HCT116 (cell line): Measurements from ENCODE around the gene ITGBL1. TPM values are rescaled to one million over a fixed set of nuclear protein-coding genes. Genes with fewer than 3 reads are reported as not detected.

Experiments
- ATAC-seq: fragments of 200-7000 bp; cut with Tn5 transposase; 2 replicates; pipeline ENCODE4 v1.9.1; 2020; ENCODE audit warnings: mild to moderate bottlenecking, moderate library complexity
- BruUV-seq: library from RNA; stranded (reverse); fragments of 400-500 nt; replicated peaks from 2 replicates; lab custom pipeline; 2021; lab: Mats Ljungman, UMichigan
- CTCF ChIA-PET: fragments of 300-600 bp; sonication (Branson Sonifier 250); formaldehyde crosslinking; loops from one replicate; lab custom pipeline; 2021; ENCODE audit warnings: antibody characterized with exemption; lab: Charles Lee
- POLR2A ChIA-PET: fragments of 300-600, 350-600 bp; sonication (Branson Sonifier 250); formaldehyde crosslinking; loops from one replicate; lab custom pipeline; 2021; ENCODE audit warnings: antibody characterized with exemption; lab: Charles Lee
- RAD21 ChIA-PET, 2 experiments: fragments of 300-600 bp; sonication (Branson Sonifier 250); formaldehyde crosslinking; loops; one replicate each; lab custom pipeline; 2023; ENCODE audit warnings: low total read pairs in 2 of 2; ENCODE audit not compliant: uncharacterized antibody in 2 of 2, unreplicated experiment in 2 of 2, low non-redundant PET in 1 of 2; lab: Charles Lee
- DNase-seq: peaks from one replicate; pipeline ENCODE4 v3.0.0-alpha.2; 2010; ENCODE audit warnings: low read depth, low spot score
- H2AFZ ChIP-seq: fragments of 200-600 bp; shearing (Covaris generic), sonication (generic); 2 replicates; pipeline ENCODE4 v1.6.1; 2017; ENCODE audit warnings: low read depth, mixed run types, mixed read lengths, antibody characterized with exemption, low read length; ENCODE audit not compliant: poor library complexity, severe bottlenecking
- H3K27ac ChIP-seq: 2 replicates; pipeline ENCODE4 v1.5.1; 2012; ENCODE audit warnings: low read depth, low read length
- H3K27me3 ChIP-seq: fragments of 200-600 bp; sonication (generic); 2 replicates; pipeline ENCODE4 v1.6.1; 2016; ENCODE audit warnings: mixed run types, low read length, mixed read lengths; ENCODE audit not compliant: insufficient read depth
- H3K36me3 ChIP-seq, 2 experiments: fragments of 200-500 bp in 1 of 2; fragments of 200-600 bp in 1 of 2; sonication (Bioruptor generic) in 1 of 2; sonication (generic) in 1 of 2; 2 replicates each; pipeline versions ENCODE4 v1.5.1 to v1.6.1; 2014 to 2016; ENCODE audit warnings: low read length in 2 of 2, inconsistent platforms in 1 of 2, mixed read lengths in 1 of 2, mixed run types in 1 of 2; ENCODE audit not compliant: insufficient read depth in 2 of 2, control insufficient read depth in 1 of 2
- H3K4me1 ChIP-seq, 2 experiments: fragments of 200-600 bp in 1 of 2; sonication (generic) in 1 of 2; 2 replicates each; pipeline versions ENCODE4 v1.5.1 to v1.6.1; 2012 to 2017; ENCODE audit warnings: low read length in 2 of 2, inconsistent platforms in 1 of 2, mild to moderate bottlenecking in 1 of 2, mixed read lengths in 1 of 2, mixed run types in 1 of 2, moderate library complexity in 1 of 2; ENCODE audit not compliant: insufficient read depth in 2 of 2, control insufficient read depth in 1 of 2
- H3K4me2 ChIP-seq: fragments of 200-600 bp; sonication (generic); 2 replicates; pipeline ENCODE4 v1.6.1; 2017; ENCODE audit warnings: mixed run types, low read length, mixed read lengths
- H3K4me3 ChIP-seq, 2 experiments: fragments of 200-600 bp in 1 of 2; sonication (generic) in 1 of 2; replicated peaks in 1 of 2; 2 replicates each; pipeline ENCODE4 v1.5.1; 2011 to 2016; ENCODE audit warnings: low read length in 2 of 2, control low read depth in 1 of 2, low read depth in 1 of 2, mild to moderate bottlenecking in 1 of 2, mixed read lengths in 1 of 2, mixed run types in 1 of 2
- H3K79me2 ChIP-seq: fragments of 200-600 bp; sonication (generic); 2 replicates; pipeline ENCODE4 v1.6.1; 2017; ENCODE audit warnings: mild to moderate bottlenecking, mixed run types, low read length, moderate library complexity, mixed read lengths; ENCODE audit not compliant: insufficient read depth
- H3K9ac ChIP-seq: fragments of 200-600 bp; sonication (generic); 2 replicates; pipeline ENCODE4 v1.6.1; 2016; ENCODE audit warnings: low read length, mixed read lengths
- H3K9me2 ChIP-seq: fragments of 200-600 bp; sonication (generic), shearing (Covaris generic); 2 replicates; pipeline ENCODE4 v1.6.1; 2017; ENCODE audit warnings: mixed run types, mild to moderate bottlenecking, moderate library complexity; ENCODE audit not compliant: insufficient read depth
- H3K9me3 ChIP-seq, 2 experiments: fragments of 200-500 bp in 1 of 2; fragments of 200-600 bp in 1 of 2; sonication (Bioruptor generic) in 1 of 2; sonication (generic) in 1 of 2; 2 replicates each; pipeline ENCODE4 v1.6.1; 2014 to 2017; ENCODE audit warnings: low read length in 2 of 2, mixed read lengths in 2 of 2, inconsistent platforms in 1 of 2, low read depth in 1 of 2, mild to moderate bottlenecking in 1 of 2, mixed run types in 1 of 2, moderate library complexity in 1 of 2; ENCODE audit not compliant: control insufficient read depth in 1 of 2, insufficient read depth in 1 of 2
- H4K20me1 ChIP-seq: fragments of 200-600 bp; sonication (generic), shearing (Covaris generic); 2 replicates; pipeline ENCODE4 v1.6.1; 2017; ENCODE audit warnings: mixed run types, mild to moderate bottlenecking, moderate library complexity; ENCODE audit not compliant: insufficient read depth
- ATF3 ChIP-seq: IDR thresholded peaks from 2 replicates; pipeline ENCODE4 v1.6.1; 2012
- CEBPB ChIP-seq: IDR thresholded peaks from 2 replicates; pipeline ENCODE4 v1.6.1; 2012; ENCODE audit warnings: low read depth
- CTCF ChIP-seq, 3 experiments: fragments of 200-600 bp in 1 of 3; sonication (generic) in 1 of 3; IDR thresholded peaks in 2 of 3; conservative IDR thresholded peaks in 1 of 3; 2 replicates each; pipeline ENCODE4 v1.5.1; 2012 to 2017; ENCODE audit warnings: low read depth in 2 of 3, low read length in 2 of 3, antibody characterized with exemption in 1 of 3, borderline replicate concordance in 1 of 3, control low read depth in 1 of 3, mild to moderate bottlenecking in 1 of 3, mixed read lengths in 1 of 3, mixed run types in 1 of 3, moderate library complexity in 1 of 3; ENCODE audit not compliant: insufficient read depth in 1 of 3
- EZH2phosphoT487 ChIP-seq: fragments of 200-600 bp; IDR thresholded peaks from 2 replicates; pipeline ENCODE4 v1.6.1; 2018; ENCODE audit warnings: antibody characterized with exemption, borderline replicate concordance
- POLR2A ChIP-seq: IDR thresholded peaks from 2 replicates; pipeline ENCODE4 v1.7.0; 2011; ENCODE audit warnings: borderline replicate concordance; ENCODE audit not compliant: insufficient read depth, insufficient read length; ENCODE audit errors: extremely low read depth
- POLR2AphosphoS5 ChIP-seq: IDR thresholded peaks from 2 replicates; pipeline ENCODE4 v1.6.1; 2011; ENCODE audit warnings: mild to moderate bottlenecking, low read depth, low read length, moderate library complexity
- ZFX ChIP-seq: fragments of 450-650 bp; IDR thresholded peaks from 2 replicates; pipeline ENCODE4 v1.6.1; 2017
- intact Hi-C: fragments of 100-400 bp; cut with micrococcal nuclease; formaldehyde crosslinking; loops from 2 replicates; pipeline ENCODE4 v1.10.0; 2022
- total RNA-seq: library from RNA; stranded (reverse); gene quantifications from one replicate; pipeline ENCODE4 v1.2.1, GENCODE V29; 2021; ENCODE audit not compliant: unreplicated experiment

The ITGBL1 gene
- total RNA-seq, 1 experiment from 2014 or later = 0.66 TPM

GRCh38 chr13:101514100-101514499 is 61.6 kb downstream of the ITGBL1 start:
- Histone ChIP-seq H3K4me1 (no peaks in the 10 kb centered on the region), H3K9me2 (no peaks in the 10 kb centered on the region), H3K36me3 (no peaks in the 10 kb centered on the region), H3K79me2 (no peaks in the 10 kb centered on the region), H3K9ac (no peak overlapping the region), H3K27ac (no peak overlapping the region), H3K9me3 (peaks cover 4 to 20% of the 10 kb centered on the region in 2 experiments; a peak in 2 of 4 replicates), H3K27me3 (no peaks in the 10 kb centered on the region), H3K4me2 (no peak overlapping the region), H2AFZ (no peak overlapping the region), H3K4me3 (no peak overlapping the region), H4K20me1 (no peaks in the 10 kb centered on the region)
- no TSS peak for BruUV-seq
- no peak for DNase-seq
- POLR2A ChIA-PET = interaction anchor here (0.8 kb wide), 1 partner anchor 244 kb away, joined by 3 read pairs; no protein-coding TSS in a partner anchor
- RAD21 ChIA-PET = no interaction called here
- CTCF ChIA-PET = interaction anchor here (0.8 to 1.6 kb wide), 2 partner anchors 243 to 369 kb away, joined by 6 to 11 read pairs; no protein-coding TSS in a partner anchor
- intact Hi-C loops = no loop called here
- no peak for ATAC-seq
- TF ChIP-seq EZH2phosphoT487 (no peak), ZFX (no peak), CTCF (IDR thresholded peaks at IDR 0.05 in 2 of 3, conservative IDR thresholded peaks at IDR 0.05 in 1 of 3; ENCODE audit: borderline replicate concordance in 1 of 3, insufficient read depth in 1 of 3, low read depth in 2 of 3, low read length in 2 of 3) (no peak), ATF3 (no peak), POLR2AphosphoS5 (no peak), CEBPB (no peak), POLR2A (no peak)
